Activated CD8-positive, alpha-beta T cell treated with anti-CD3 and anti-CD28 coated beads for 36 hours (primary cell): ENCODE results near the gene RFNG. TPM values are rescaled to one million over a fixed set of nuclear protein-coding genes. Genes with fewer than 3 reads are reported as not detected.
"Not testable (repeated sequence)": the region's sequence is repeated elsewhere in the genome, so short reads cannot be mapped to it uniquely, and the experiment has no call there.

Experiments used
- ATAC-seq: fragments of 200-7000 bp; cut with Tn5 transposase; one replicate; pipeline ENCODE4 v1.10.0; 2021; ENCODE audit warnings: mild to moderate bottlenecking, moderate library complexity
- CTCF ChIA-PET: fragments of 350-600 bp; sonication (Branson Sonifier 250); formaldehyde crosslinking; loops from one replicate; lab custom pipeline; 2021; ENCODE audit warnings: antibody characterized with exemption; lab: Charles Lee
- POLR2A ChIA-PET: fragments of 350-600 bp; sonication (Branson Sonifier 250); formaldehyde crosslinking; loops from one replicate; lab custom pipeline; 2021; ENCODE audit warnings: antibody characterized with exemption; lab: Charles Lee
- DNase-seq: peaks from one replicate; pipeline ENCODE4 v3.0.0-alpha.2; 2020
- H3K27ac Mint-ChIP-seq: one replicate; pipeline ENCODE4 v1.8.0; 2021; ENCODE audit warnings: mild to moderate bottlenecking, mixed read lengths
- H3K27me3 Mint-ChIP-seq: one replicate; pipeline ENCODE4 v1.8.0; 2021; ENCODE audit warnings: mixed read lengths
- H3K36me3 Mint-ChIP-seq: one replicate; pipeline ENCODE4 v1.8.0; 2021; ENCODE audit warnings: low read depth, mixed read lengths
- H3K4me1 Mint-ChIP-seq: one replicate; pipeline ENCODE4 v1.8.0; 2021; ENCODE audit warnings: low read depth, mixed read lengths
- H3K4me3 Mint-ChIP-seq: one replicate; pipeline ENCODE4 v1.8.0; 2021; ENCODE audit warnings: mild to moderate bottlenecking, moderate library complexity, mixed read lengths
- H3K9me3 Mint-ChIP-seq: one replicate; pipeline ENCODE4 v1.8.0; 2021; ENCODE audit warnings: mixed read lengths
- CTCF ChIP-seq: fragments of 200-600 bp; IDR thresholded peaks from one replicate; pipeline ENCODE4 v1.8.0; 2022; ENCODE audit warnings: antibody characterized with exemption, mild to moderate bottlenecking
- intact Hi-C: fragments of 100-400 bp; cut with micrococcal nuclease; formaldehyde crosslinking; loops from one replicate; pipeline ENCODE4 v1.10.0; 2022
- total RNA-seq, 2 experiments: library from RNA; stranded (reverse); gene quantifications; one replicate each; pipeline ENCODE4 v1.2.3, GENCODE V29; 2021

The RFNG gene
- total RNA-seq, 2 experiments from 2014 or later: 14.2 to 15.3 TPM

GRCh38 chr17:82042649-82043048, 9.0 kb downstream of the RFNG start:
- POLR2A ChIA-PET: interaction anchor here (1.8 kb wide), 1 partner anchor 17 kb away, joined by 4 read pairs; no protein-coding TSS in a partner anchor
- CTCF ChIA-PET: interaction anchor here (1.8 kb wide), 1 partner anchor 14 kb away, joined by 6 read pairs; no protein-coding TSS in a partner anchor

GRCh38 chr17:82041144-82041814, 10.3 kb downstream of the RFNG start:
- no peaks in the 10 kb centered on the region for H3K9me3 Mint-ChIP-seq
- peaks cover 12% of the 10 kb centered on the region for H3K4me1 Mint-ChIP-seq
- ChIA-PET CTCF (interaction anchor here (1.1 to 1.6 kb wide), 2 partner anchors 11 to 12 kb away, joined by 3 to 4 read pairs; no protein-coding TSS in a partner anchor), POLR2A (interaction anchor here (1.3 kb wide), 1 partner anchor 24 kb away, joined by 4 read pairs; no protein-coding TSS in a partner anchor)
- H3K36me3 Mint-ChIP-seq: no peaks in the 10 kb centered on the region
- no peak for ATAC-seq
- H3K27me3 Mint-ChIP-seq: no peaks in the 10 kb centered on the region
- no peak for TF ChIP-seq CTCF
- intact Hi-C loops: no loop called here
- DNase-seq: no peak
- H3K27ac Mint-ChIP-seq: no peak overlapping the region
- H3K4me3 Mint-ChIP-seq: no peak overlapping the region

More at GRCh38 chr17:82042649-82043048, 9.0 kb downstream of the RFNG start:
- intact Hi-C loops: no loop called here
- Mint-ChIP-seq H3K36me3 (no peaks in the 10 kb centered on the region), H3K4me1 (peaks cover 12% of the 10 kb centered on the region), H3K9me3 (no peaks in the 10 kb centered on the region), H3K27ac (no peak overlapping the region), H3K27me3 (no peaks in the 10 kb centered on the region), H3K4me3 (no peak overlapping the region)
- no peak for DNase-seq
- no peak for ATAC-seq
- TF ChIP-seq CTCF: no peak

GRCh38 chr17:82039695-82040299, 11.8 kb downstream of the RFNG start:
- ChIA-PET CTCF (interaction anchor here (1.6 kb wide), 1 partner anchor 9 kb away, joined by 4 read pairs; no protein-coding TSS in a partner anchor), POLR2A (no interaction called here)
- Mint-ChIP-seq H3K4me1 (peaks cover 15% of the 10 kb centered on the region), H3K9me3 (no peaks in the 10 kb centered on the region), H3K27ac (no peak overlapping the region), H3K36me3 (peaks cover 6% of the 10 kb centered on the region), H3K27me3 (no peaks in the 10 kb centered on the region), H3K4me3 (no peak overlapping the region)
- intact Hi-C loops: no loop called here
- DNase-seq: no peak
- ATAC-seq: no peak
- TF ChIP-seq CTCF: no peak

GRCh38 chr17:82038796-82039409, 12.7 kb downstream of the RFNG start:
- H3K36me3 Mint-ChIP-seq, H3K27me3 Mint-ChIP-seq, intact Hi-C loops, ATAC-seq, H3K9me3 Mint-ChIP-seq, H3K27ac Mint-ChIP-seq, DNase-seq, H3K4me3 Mint-ChIP-seq: not testable (repeated sequence)
- H3K4me1 Mint-ChIP-seq: peaks cover 15% of the 10 kb centered on the region
- POLR2A ChIA-PET: interaction anchor here (1.1 kb wide), 1 partner anchor 17 kb away, joined by 3 read pairs; no protein-coding TSS in a partner anchor
- CTCF ChIA-PET: interaction anchor here (0.6 to 1.5 kb wide), 4 partner anchors 8 to 31 kb away, joined by 3 to 6 read pairs (median 3); no protein-coding TSS in a partner anchor

GRCh38 chr17:82037889-82038195, 13.8 kb downstream of the RFNG start:
- POLR2A ChIA-PET: interaction anchor here (0.5 to 1.7 kb wide), 9 partner anchors 11 to 168 kb away, joined by 3 to 5 read pairs (median 3); partner anchors contain the start of gene DUS1L
- Mint-ChIP-seq H3K27ac (peak overlapping the region; percentile 30), H3K9me3 (no peaks in the 10 kb centered on the region), H3K36me3 (peaks cover 6% of the 10 kb centered on the region), H3K4me1 (peaks cover 15% of the 10 kb centered on the region), H3K27me3 (no peaks in the 10 kb centered on the region), H3K4me3 (peak overlapping the region; percentile 68)
- TF ChIP-seq CTCF: no peak
- intact Hi-C loops: no loop called here
- DNase-seq: no peak
- ATAC-seq: no peak
- CTCF ChIA-PET: interaction anchor here (0.6 to 4.5 kb wide), 18 partner anchors 10 to 437 kb away, joined by 3 to 40 read pairs (median 4); partner anchors contain the start of genes CENPX, DUS1L, LRRC45 and NOTUM
